Measurements from ENCODE around the gene SHROOM2.
"Not testable (repeated sequence)": the region's sequence is repeated elsewhere in the genome, so short reads cannot be mapped to it uniquely, and the experiment has no call there.

The SHROOM2 gene

GRCh38 chrX:9786798-9787635, 788 bp downstream of the SHROOM2 start:
- DNase-seq: no peak

GRCh38 chrX:9788911-9789310, 2.7 kb downstream of the SHROOM2 start:
- no peak for DNase-seq

GRCh38 chrX:9789555-9789954, 3.3 kb downstream of the SHROOM2 start:
- DNase-seq: no peak

GRCh38 chrX:9790866-9791265, 4.6 kb downstream of the SHROOM2 start:
- DNase-seq: no peak

GRCh38 chrX:9794495-9794894, 8.3 kb downstream of the SHROOM2 start:
- no peak for DNase-seq

GRCh38 chrX:9797384-9798360, 11.4 kb downstream of the SHROOM2 start:
- no peak for DNase-seq

- no peak for DNase-seq
Observed at GRCh38 chrX:9802737-9803136, 16.5 kb downstream of the SHROOM2 start.

GRCh38 chrX:9804444-9804843, 18.2 kb downstream of the SHROOM2 start:
- no peak for DNase-seq

GRCh38 chrX:9805956-9806355, 19.7 kb downstream of the SHROOM2 start:
- DNase-seq: no peak

GRCh38 chrX:9807355-9808182, 21.3 kb downstream of the SHROOM2 start:
- DNase-seq: no peak

- not testable (repeated sequence) for DNase-seq
Observed at GRCh38 chrX:9809876-9810275, 23.6 kb downstream of the SHROOM2 start.

GRCh38 chrX:9811086-9811485, 24.9 kb downstream of the SHROOM2 start:
- DNase-seq: not testable (repeated sequence)

GRCh38 chrX:9816084-9816700, 30.0 kb downstream of the SHROOM2 start:
- DNase-seq: no peak

- DNase-seq: no peak
Observed at GRCh38 chrX:9821572-9821971, 35.3 kb downstream of the SHROOM2 start.

GRCh38 chrX:9824554-9824953, 38.3 kb downstream of the SHROOM2 start:
- no peak for DNase-seq

GRCh38 chrX:9825129-9825790, 39.0 kb downstream of the SHROOM2 start:
- DNase-seq: no peak

- no peak for DNase-seq
Observed at GRCh38 chrX:9825966-9826365, 39.7 kb downstream of the SHROOM2 start.

GRCh38 chrX:9829308-9830267, 43.4 kb downstream of the SHROOM2 start:
- no peak for DNase-seq

GRCh38 chrX:9832811-9833210, 46.6 kb downstream of the SHROOM2 start:
- no peak for DNase-seq

- DNase-seq: no peak
Observed at GRCh38 chrX:9835585-9836210, 49.5 kb downstream of the SHROOM2 start.

Measured in suppressor macrophage treated with lipopolysaccharide for 4 hours (primary cell).